Measurements from ENCODE around the gene SWAP70.

DNA sequence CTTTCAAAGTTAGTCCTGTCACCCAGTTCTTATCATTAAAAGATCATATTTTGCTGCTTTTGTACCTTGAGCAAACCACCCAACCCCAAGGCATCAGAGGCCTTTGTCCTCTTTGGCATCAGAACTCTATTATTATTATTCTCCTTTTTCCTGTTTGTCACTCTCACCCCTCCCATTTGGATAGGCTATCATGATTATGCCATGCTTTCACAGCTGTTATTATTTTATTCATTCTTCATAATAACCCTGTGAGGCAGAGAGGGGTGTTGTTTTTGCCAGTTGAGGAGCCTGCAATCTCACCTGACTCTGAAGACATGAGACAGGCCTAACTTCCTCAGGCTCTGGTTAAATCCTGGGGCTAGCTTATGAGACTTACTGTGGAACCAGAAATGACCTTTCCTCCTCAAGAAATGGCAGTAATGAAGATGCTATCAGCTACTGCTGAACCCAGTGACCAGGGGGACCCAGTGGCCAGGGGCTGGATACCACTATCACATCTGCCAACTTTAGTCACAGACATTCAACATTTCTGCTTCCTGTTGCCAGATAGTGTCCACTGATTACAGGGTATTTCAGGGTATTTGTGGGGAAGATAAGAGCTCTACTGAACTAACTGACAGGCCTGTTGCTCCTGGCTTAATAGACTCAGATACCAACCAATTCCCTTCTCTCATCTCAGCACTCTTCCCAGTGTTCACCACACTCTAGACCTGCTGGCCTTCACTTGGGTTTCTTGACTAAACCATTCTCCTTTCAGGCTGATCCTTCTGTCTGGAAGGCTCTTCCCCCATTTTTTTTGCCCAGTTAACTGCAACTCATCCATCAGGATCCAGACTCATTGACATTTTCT, 11.8 kb upstream of the SWAP70 start:
- TF ChIP-seq, protein P1, sequence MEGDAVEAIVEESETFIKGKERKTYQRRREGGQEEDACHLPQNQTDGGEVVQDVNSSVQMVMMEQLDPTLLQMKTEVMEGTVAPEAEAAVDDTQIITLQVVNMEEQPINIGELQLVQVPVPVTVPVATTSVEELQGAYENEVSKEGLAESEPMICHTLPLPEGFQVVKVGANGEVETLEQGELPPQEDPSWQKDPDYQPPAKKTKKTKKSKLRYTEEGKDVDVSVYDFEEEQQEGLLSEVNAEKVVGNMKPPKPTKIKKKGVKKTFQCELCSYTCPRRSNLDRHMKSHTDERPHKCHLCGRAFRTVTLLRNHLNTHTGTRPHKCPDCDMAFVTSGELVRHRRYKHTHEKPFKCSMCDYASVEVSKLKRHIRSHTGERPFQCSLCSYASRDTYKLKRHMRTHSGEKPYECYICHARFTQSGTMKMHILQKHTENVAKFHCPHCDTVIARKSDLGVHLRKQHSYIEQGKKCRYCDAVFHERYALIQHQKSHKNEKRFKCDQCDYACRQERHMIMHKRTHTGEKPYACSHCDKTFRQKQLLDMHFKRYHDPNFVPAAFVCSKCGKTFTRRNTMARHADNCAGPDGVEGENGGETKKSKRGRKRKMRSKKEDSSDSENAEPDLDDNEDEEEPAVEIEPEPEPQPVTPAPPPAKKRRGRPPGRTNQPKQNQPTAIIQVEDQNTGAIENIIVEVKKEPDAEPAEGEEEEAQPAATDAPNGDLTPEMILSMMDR (IDR thresholded peaks at IDR 0.05), result no peak
- TF ChIP-seq POLR2A (IDR thresholded peaks at IDR 0.05), result no peak
